GM21737 (cell line): ENCODE results near the gene PPP1R1C.

Experiments used
- ATAC-seq: cut with Tn5 transposase; IDR thresholded peaks from one replicate; pipeline ENCODE4 v1.9.1; 2021; ENCODE audit warnings: mild to moderate bottlenecking, moderate library complexity; ENCODE audit not compliant: unreplicated experiment

The PPP1R1C gene

GRCh38 chr2:181971032-181971431 is 14.6 kb upstream of the PPP1R1C start:
- no peak for ATAC-seq

GRCh38 chr2:181972431-181973170 is 13.1 kb upstream of the PPP1R1C start:
- ATAC-seq, result no peak

GRCh38 chr2:181973171-181973783 is 12.4 kb upstream of the PPP1R1C start:
- no peak for ATAC-seq

- no peak for ATAC-seq
Observed at GRCh38 chr2:181977661-181978350, 7.8 kb upstream of the PPP1R1C start.

GRCh38 chr2:181978351-181979150 is 7.1 kb upstream of the PPP1R1C start:
- ATAC-seq, result no peak

- no peak for ATAC-seq
Observed at GRCh38 chr2:181984060-181984459, 1.6 kb upstream of the PPP1R1C start.

- no peak for ATAC-seq
Observed at GRCh38 chr2:181984814-181985631, 630 bp upstream of the PPP1R1C start.

- no peak for ATAC-seq
Observed at GRCh38 chr2:181988154-181988924, 2.7 kb downstream of the PPP1R1C start.

- ATAC-seq, result no peak
Observed at GRCh38 chr2:181989099-181989498, 3.4 kb downstream of the PPP1R1C start.

GRCh38 chr2:181991171-181991885 is 5.7 kb downstream of the PPP1R1C start:
- peak; percentile 96 for ATAC-seq

GRCh38 chr2:181992776-181993175 is 7.1 kb downstream of the PPP1R1C start:
- peak; percentile 86 for ATAC-seq

- ATAC-seq, result no peak
Observed at GRCh38 chr2:181995289-181995688, 9.6 kb downstream of the PPP1R1C start.

GRCh38 chr2:181998041-181998835 is 12.6 kb downstream of the PPP1R1C start:
- ATAC-seq, result no peak

GRCh38 chr2:181998891-181999654 is 13.4 kb downstream of the PPP1R1C start:
- ATAC-seq, result no peak

- no peak for ATAC-seq
Observed at GRCh38 chr2:181999911-182000310, 14.3 kb downstream of the PPP1R1C start.

- ATAC-seq, result no peak
Observed at GRCh38 chr2:182004945-182005520, 19.4 kb downstream of the PPP1R1C start.
